ENCODE data around the gene TMEM150B.

The TMEM150B gene

GRCh38 chr19:55354698-55355212 is 29.6 kb upstream of the TMEM150B start, which contains the start of gene COX6B2:
TSS of gene COX6B2 (minus strand) at chr19:55354719. CDS start at chr19:55354521, 198 bp downstream.
- DNase-seq: no peak

GRCh38 chr19:55353803-55354697 is 28.9 kb upstream of the TMEM150B start:
- DNase-seq: no peak

- no peak for DNase-seq
These were observed 28.2 kb upstream of the TMEM150B start for GRCh38 chr19:55353356-55353802.

GRCh38 chr19:55352549-55353145 is 27.5 kb upstream of the TMEM150B start:
- DNase-seq: no peak

- DNase-seq: no peak
These were observed 26.9 kb upstream of the TMEM150B start for GRCh38 chr19:55352040-55352439.

GRCh38 chr19:55350620-55351315 is 25.6 kb upstream of the TMEM150B start:
- DNase-seq: no peak

GRCh38 chr19:55348317-55349034 is 23.3 kb upstream of the TMEM150B start:
- DNase-seq: no peak

GRCh38 chr19:55347442-55348009 is 22.4 kb upstream of the TMEM150B start:
- DNase-seq: no peak

GRCh38 chr19:55346725-55347441 is 21.7 kb upstream of the TMEM150B start:
- DNase-seq: no peak

GRCh38 chr19:55345818-55346724 is 20.9 kb upstream of the TMEM150B start:
- DNase-seq: no peak

GRCh38 chr19:55345101-55345817 is 20.1 kb upstream of the TMEM150B start:
- no peak for DNase-seq

- DNase-seq: no peak
These were observed 19.3 kb upstream of the TMEM150B start for GRCh38 chr19:55344444-55344843.

GRCh38 chr19:55341595-55342531 is 16.7 kb upstream of the TMEM150B start:
- no peak for DNase-seq

- DNase-seq: peak; percentile 94
These were observed 16.0 kb upstream of the TMEM150B start for GRCh38 chr19:55341171-55341588.

- peak; percentile 52 for DNase-seq
These were observed 15.6 kb upstream of the TMEM150B start for GRCh38 chr19:55340784-55341147.

- DNase-seq: no peak
These were observed 15.0 kb upstream of the TMEM150B start for GRCh38 chr19:55339889-55340783.

GRCh38 chr19:55339105-55339888 is 14.2 kb upstream of the TMEM150B start, which contains the start of gene KMT5C:
TSS of gene KMT5C (plus strand) at chr19:55339876. CDS start at chr19:55341937, 2,061 bp downstream.
- peak; percentile 100 for DNase-seq
